ENCODE data around the gene DHRS4L2.

DNA sequence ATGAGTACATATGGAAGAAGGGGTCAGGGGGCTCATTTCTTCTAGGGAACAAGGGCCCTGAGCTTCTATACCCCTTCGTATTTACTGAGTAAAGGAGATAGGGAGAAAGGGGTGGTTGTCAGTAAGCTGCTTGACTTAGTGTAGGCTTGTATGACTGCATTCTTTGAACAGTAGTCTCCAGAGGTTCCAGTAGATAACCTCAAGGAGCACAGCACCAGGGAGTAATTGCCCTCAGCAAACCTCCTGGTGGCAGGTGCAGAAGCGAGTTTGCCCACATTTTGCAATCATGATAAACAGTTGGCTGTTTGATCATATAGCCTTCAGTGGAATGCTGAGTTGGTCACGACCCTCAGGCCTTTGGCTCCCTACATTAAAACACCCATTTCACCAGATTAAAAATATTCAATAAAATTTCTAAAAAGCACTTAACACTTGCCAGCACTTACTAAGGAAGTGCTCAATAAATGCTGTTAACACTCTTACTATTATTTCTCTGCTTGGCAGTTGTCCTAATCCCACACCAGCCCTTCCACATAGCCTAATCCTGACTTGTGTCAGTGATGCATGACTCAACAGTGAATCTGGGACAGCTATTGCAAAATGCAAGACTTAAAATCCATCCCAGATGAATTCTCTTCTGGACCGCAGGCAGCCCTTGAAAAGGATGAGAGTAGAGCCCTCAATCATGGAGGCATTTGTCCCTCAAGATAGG lies 3.7 kb upstream of the DHRS4L2 start:
- TF ChIP-seq, protein P1, sequence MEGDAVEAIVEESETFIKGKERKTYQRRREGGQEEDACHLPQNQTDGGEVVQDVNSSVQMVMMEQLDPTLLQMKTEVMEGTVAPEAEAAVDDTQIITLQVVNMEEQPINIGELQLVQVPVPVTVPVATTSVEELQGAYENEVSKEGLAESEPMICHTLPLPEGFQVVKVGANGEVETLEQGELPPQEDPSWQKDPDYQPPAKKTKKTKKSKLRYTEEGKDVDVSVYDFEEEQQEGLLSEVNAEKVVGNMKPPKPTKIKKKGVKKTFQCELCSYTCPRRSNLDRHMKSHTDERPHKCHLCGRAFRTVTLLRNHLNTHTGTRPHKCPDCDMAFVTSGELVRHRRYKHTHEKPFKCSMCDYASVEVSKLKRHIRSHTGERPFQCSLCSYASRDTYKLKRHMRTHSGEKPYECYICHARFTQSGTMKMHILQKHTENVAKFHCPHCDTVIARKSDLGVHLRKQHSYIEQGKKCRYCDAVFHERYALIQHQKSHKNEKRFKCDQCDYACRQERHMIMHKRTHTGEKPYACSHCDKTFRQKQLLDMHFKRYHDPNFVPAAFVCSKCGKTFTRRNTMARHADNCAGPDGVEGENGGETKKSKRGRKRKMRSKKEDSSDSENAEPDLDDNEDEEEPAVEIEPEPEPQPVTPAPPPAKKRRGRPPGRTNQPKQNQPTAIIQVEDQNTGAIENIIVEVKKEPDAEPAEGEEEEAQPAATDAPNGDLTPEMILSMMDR (IDR thresholded peaks at IDR 0.05; ENCODE audit: low read depth, low read length), result no peak
- no peak for TF ChIP-seq EZH2phosphoT487 (IDR thresholded peaks at IDR 0.05; ENCODE audit: low read depth)

Data from OCI-LY3 (cell line).